Measurements from ENCODE around the gene KCTD16. TPM values are rescaled to one million over a fixed set of nuclear protein-coding genes. Genes with fewer than 3 reads are reported as not detected.

KCTD16 gene
- total and polyA plus RNA-seq, 2 experiments from 2014 or later: 0.02 to 0.76 TPM

- no peak overlapping the region for H2AFZ ChIP-seq
These were observed 114.3 kb downstream of the KCTD16 start for GRCh38 chr5:144284931-144285502.

GRCh38 chr5:144289277-144289676, 118.6 kb downstream of the KCTD16 start:
- 0 out of 2 replicates have a peak, but pooled peaks cover 3% of the 10 kb centered on the region for H3K9me2 ChIP-seq (ENCODE audit: insufficient read depth)
- H3K4me3 Mint-ChIP-seq: no peak overlapping the region
- H2AFZ ChIP-seq: no peak overlapping the region
- no peak overlapping the region for H3K4me2 ChIP-seq
- peaks cover 17% of the 10 kb centered on the region for H3K4me1 Mint-ChIP-seq
- ATAC-seq (no peak), DNase-seq (ENCODE audit: low spot score) (no peak)
- no peak overlapping the region for H3K4me3 ChIP-seq
- H3K4me1 ChIP-seq (ENCODE audit: insufficient read depth): no peaks in the 10 kb centered on the region; the same call in 1 of the 2 replicates
- H3K27ac ChIP-seq (ENCODE audit: low read depth): no peak overlapping the region
- H3K36me3 ChIP-seq (ENCODE audit: insufficient read depth): no peaks in the 10 kb centered on the region
- H4K20me1 ChIP-seq (replicated peaks; ENCODE audit: insufficient read depth): no peaks in the 10 kb centered on the region
- no peaks in the 10 kb centered on the region for H3F3A ChIP-seq (replicated peaks; ENCODE audit: low read depth)
- H3K9me3 Mint-ChIP-seq: no peaks in the 10 kb centered on the region
- no peak overlapping the region for H3K27ac Mint-ChIP-seq
- no peaks in the 10 kb centered on the region for H3K27me3 Mint-ChIP-seq (ENCODE audit: insufficient read depth, low read depth, poor library complexity)
- no peaks in the 10 kb centered on the region for H3K27me3 ChIP-seq (ENCODE audit: insufficient read depth)
- no peaks in the 10 kb centered on the region for H3K36me3 Mint-ChIP-seq (ENCODE audit: low read depth)
- no peaks in the 10 kb centered on the region for H3K79me2 ChIP-seq (replicated peaks; ENCODE audit: insufficient read depth)
- TF ChIP-seq, protein P1, sequence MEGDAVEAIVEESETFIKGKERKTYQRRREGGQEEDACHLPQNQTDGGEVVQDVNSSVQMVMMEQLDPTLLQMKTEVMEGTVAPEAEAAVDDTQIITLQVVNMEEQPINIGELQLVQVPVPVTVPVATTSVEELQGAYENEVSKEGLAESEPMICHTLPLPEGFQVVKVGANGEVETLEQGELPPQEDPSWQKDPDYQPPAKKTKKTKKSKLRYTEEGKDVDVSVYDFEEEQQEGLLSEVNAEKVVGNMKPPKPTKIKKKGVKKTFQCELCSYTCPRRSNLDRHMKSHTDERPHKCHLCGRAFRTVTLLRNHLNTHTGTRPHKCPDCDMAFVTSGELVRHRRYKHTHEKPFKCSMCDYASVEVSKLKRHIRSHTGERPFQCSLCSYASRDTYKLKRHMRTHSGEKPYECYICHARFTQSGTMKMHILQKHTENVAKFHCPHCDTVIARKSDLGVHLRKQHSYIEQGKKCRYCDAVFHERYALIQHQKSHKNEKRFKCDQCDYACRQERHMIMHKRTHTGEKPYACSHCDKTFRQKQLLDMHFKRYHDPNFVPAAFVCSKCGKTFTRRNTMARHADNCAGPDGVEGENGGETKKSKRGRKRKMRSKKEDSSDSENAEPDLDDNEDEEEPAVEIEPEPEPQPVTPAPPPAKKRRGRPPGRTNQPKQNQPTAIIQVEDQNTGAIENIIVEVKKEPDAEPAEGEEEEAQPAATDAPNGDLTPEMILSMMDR (conservative IDR thresholded peaks at IDR 0.05; ENCODE audit: low read depth in 2 of 2): no peak
- no peak for TF ChIP-seq EZH2phosphoT487 (IDR thresholded peaks at IDR 0.05; ENCODE audit: unreplicated experiment)
- TF ChIP-seq STAT1 (IDR thresholded peaks at IDR 0.05; ENCODE audit: unreplicated experiment): no peak
- TF ChIP-seq, protein P2, sequence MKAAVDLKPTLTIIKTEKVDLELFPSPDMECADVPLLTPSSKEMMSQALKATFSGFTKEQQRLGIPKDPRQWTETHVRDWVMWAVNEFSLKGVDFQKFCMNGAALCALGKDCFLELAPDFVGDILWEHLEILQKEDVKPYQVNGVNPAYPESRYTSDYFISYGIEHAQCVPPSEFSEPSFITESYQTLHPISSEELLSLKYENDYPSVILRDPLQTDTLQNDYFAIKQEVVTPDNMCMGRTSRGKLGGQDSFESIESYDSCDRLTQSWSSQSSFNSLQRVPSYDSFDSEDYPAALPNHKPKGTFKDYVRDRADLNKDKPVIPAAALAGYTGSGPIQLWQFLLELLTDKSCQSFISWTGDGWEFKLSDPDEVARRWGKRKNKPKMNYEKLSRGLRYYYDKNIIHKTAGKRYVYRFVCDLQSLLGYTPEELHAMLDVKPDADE (IDR thresholded peaks at IDR 0.05): no peak
- TF ChIP-seq ZNF331 (CRISPR knock-in tag; IDR thresholded peaks at IDR 0.05; ENCODE audit: low read depth): no peak
- no peak for TF ChIP-seq EZH2 (IDR thresholded peaks at IDR 0.05; ENCODE audit: low read depth, unreplicated experiment)

More at GRCh38 chr5:144284931-144285502, 114.3 kb downstream of the KCTD16 start:
- H3K79me2 ChIP-seq (replicated peaks; ENCODE audit: insufficient read depth): no peaks in the 10 kb centered on the region
- H3K4me2 ChIP-seq: no peak overlapping the region
- Mint-ChIP-seq H3K4me3 (no peak overlapping the region), H3K9me3 (no peaks in the 10 kb centered on the region), H3K27ac (no peak overlapping the region), H3K27me3 (ENCODE audit: insufficient read depth, low read depth, poor library complexity) (no peaks in the 10 kb centered on the region), H3K36me3 (ENCODE audit: low read depth) (no peaks in the 10 kb centered on the region), H3K4me1 (peaks cover 21% of the 10 kb centered on the region)
- no peaks in the 10 kb centered on the region; the same call in 1 of the 2 replicates for H3K4me1 ChIP-seq (ENCODE audit: insufficient read depth)
- no peak overlapping the region for H3K27ac ChIP-seq (ENCODE audit: low read depth)
- no peak for ATAC-seq
- no peaks in the 10 kb centered on the region for H3K9me2 ChIP-seq (ENCODE audit: insufficient read depth)
- H3K27me3 ChIP-seq (ENCODE audit: insufficient read depth): no peaks in the 10 kb centered on the region
- H3K4me3 ChIP-seq: no peak overlapping the region
- no peak for TF ChIP-seq STAT1 (IDR thresholded peaks at IDR 0.05; ENCODE audit: unreplicated experiment)
- TF ChIP-seq CREB1 (CRISPR knock-in tag; IDR thresholded peaks at IDR 0.05; ENCODE audit: low read depth): no peak
- no peak for TF ChIP-seq ZNF331 (CRISPR knock-in tag; IDR thresholded peaks at IDR 0.05; ENCODE audit: low read depth)
- no peak for TF ChIP-seq NANOG (IDR thresholded peaks at IDR 0.05; ENCODE audit: borderline replicate concordance)
- TF ChIP-seq ZNF114 (CRISPR knock-in tag; IDR thresholded peaks at IDR 0.05): no peak
- TF ChIP-seq, protein P3, sequence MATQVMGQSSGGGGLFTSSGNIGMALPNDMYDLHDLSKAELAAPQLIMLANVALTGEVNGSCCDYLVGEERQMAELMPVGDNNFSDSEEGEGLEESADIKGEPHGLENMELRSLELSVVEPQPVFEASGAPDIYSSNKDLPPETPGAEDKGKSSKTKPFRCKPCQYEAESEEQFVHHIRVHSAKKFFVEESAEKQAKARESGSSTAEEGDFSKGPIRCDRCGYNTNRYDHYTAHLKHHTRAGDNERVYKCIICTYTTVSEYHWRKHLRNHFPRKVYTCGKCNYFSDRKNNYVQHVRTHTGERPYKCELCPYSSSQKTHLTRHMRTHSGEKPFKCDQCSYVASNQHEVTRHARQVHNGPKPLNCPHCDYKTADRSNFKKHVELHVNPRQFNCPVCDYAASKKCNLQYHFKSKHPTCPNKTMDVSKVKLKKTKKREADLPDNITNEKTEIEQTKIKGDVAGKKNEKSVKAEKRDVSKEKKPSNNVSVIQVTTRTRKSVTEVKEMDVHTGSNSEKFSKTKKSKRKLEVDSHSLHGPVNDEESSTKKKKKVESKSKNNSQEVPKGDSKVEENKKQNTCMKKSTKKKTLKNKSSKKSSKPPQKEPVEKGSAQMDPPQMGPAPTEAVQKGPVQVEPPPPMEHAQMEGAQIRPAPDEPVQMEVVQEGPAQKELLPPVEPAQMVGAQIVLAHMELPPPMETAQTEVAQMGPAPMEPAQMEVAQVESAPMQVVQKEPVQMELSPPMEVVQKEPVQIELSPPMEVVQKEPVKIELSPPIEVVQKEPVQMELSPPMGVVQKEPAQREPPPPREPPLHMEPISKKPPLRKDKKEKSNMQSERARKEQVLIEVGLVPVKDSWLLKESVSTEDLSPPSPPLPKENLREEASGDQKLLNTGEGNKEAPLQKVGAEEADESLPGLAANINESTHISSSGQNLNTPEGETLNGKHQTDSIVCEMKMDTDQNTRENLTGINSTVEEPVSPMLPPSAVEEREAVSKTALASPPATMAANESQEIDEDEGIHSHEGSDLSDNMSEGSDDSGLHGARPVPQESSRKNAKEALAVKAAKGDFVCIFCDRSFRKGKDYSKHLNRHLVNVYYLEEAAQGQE (IDR thresholded peaks at IDR 0.05; ENCODE audit: unreplicated experiment): no peak
- no peak for DNase-seq (ENCODE audit: low spot score)
- H3K36me3 ChIP-seq (ENCODE audit: insufficient read depth): no peaks in the 10 kb centered on the region
- no peaks in the 10 kb centered on the region for H4K20me1 ChIP-seq (replicated peaks; ENCODE audit: insufficient read depth)
- H3F3A ChIP-seq (replicated peaks; ENCODE audit: low read depth): no peaks in the 10 kb centered on the region
